ENCODE data around the gene DCDC2B.

The DCDC2B gene

DNA sequence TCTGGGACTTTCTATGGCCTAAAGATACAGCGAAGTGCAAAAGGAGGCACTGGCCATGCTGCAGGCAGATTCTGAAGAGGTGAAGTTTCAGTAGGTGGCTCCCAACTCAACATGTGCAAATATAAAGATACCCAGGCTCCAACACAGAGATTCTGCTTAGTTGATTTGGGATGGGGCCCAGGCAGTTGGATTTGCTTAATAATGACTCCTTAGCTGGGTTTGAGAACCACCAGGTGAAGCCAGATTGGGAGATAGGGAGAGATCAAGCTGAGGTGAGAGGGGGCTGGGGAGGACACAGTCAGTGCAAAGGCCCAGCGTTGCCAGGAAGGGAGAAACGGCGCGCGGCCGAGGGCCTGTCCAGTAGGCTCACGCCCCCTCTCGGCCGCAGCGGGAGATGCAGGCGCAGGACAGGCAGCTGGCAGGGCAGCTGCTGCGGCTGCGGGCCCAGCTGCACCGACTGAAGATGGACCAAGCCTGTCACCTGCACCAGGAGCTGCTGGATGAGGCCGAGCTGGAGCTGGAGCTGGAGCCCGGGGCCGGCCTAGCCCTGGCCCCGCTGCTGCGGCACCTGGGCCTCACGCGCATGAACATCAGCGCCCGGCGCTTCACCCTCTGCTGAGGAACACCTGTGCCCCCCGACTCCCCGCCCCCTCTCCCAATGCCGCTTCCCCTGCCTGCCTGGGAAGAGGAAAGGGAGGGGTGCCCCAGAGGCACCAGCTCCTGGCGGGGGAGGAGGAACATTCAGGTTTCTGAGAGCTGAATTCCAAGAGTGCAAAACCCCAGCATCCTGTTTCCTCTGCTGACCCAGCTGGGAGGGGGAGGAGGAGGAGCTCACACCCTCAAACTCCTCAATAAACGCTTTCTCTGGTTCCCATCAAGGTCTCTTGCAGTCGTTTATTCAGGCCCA is 39.3 kb downstream of the DCDC2B start:
- H3K4me3 ChIP-seq (ENCODE audit: low read depth, low read length), result peak overlapping the region; percentile 21
- TF ChIP-seq CTCF (IDR thresholded peaks at IDR 0.05; ENCODE audit: borderline replicate concordance, insufficient read depth, low read depth, low read length), result peak; percentile 98

DNA sequence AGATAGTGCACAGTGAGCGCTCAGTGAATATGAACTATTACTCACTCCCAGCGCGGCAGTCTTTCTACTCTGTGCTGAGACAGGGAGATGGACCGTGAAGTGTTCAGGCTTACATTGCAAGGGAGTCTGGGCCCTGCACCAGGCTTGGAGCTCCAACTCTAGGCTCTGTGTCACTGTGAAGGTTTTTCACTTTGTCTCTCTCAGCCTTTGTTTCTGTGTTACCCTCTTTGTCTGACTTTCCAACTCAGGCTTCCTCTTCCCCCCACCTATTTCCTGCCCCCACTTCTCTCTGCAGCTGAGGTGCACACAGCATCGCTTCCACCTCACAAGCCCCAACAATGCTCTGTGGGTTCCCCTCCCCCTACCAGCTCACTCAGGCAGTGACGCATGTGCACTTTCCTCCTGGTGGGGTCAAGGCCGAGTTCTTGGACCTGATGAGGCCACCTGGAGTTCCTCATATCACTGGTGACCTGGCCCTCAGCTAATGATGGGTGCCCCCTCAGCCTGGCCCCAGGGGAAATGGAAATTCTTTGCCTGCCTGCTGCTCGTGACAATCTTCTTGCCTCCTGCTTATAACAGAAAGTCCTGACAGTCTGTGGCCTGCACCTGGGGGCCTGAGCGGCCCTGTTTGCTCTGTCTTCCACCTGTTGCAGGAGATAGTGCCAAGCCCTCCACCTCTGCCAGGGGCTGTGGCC is 41.1 kb downstream of the DCDC2B start:
- TF ChIP-seq CTCF (IDR thresholded peaks at IDR 0.05; ENCODE audit: borderline replicate concordance, insufficient read depth, low read depth, low read length), result no peak
- H3K4me3 ChIP-seq (ENCODE audit: low read depth, low read length), result peak overlapping the region; percentile 3

DNA sequence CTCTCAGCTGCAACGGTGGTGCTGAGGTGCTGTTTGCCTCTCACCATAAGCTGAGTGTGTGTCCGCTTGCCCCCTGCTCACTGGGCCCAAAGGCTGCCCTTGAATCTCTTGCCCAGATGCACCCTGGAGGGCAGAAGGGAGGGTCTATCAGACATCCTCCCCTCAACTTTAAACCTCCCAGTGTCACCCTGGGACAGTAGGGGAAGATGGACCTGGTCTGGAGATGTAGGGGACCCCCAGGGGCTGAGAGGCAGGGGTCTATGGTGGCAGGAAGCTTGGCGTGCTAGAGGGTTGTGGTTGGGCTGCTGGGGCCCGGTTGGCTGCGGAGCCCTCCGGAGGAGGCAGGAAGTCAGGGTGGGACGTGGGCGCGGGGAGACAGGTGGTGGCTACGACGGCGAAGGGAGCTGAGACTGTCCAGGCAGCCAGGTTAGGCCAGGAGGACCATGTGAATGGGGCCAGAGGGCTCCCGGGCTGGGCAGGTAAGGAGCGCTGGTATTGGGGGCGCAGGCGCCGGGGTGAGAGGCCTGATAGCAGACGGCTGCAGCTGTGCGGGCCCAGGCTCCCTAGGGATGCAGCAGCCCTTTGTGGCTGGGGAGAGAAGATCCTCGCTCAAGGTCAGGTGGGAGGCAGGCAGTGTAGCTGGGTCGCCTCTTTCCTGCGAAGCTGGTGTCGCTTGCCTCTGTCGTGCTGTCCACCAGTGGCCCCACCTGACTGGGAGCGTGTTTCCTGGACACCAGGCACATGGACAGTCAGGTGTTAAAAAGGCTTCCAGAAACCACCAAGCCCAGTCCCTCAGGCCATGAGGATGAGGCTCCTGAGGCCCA is 42.2 kb downstream of the DCDC2B start, which contains the start of gene LCK:
LCK (plus strand) TSS at position 373 of the 824 bp plus-strand sequence. CDS start 23,065 bp downstream, outside the sequence.
- TF ChIP-seq CTCF (IDR thresholded peaks at IDR 0.05; ENCODE audit: borderline replicate concordance, insufficient read depth, low read depth, low read length), result no peak
- peak within 1 kb of the TSS; percentile 56 for H3K4me3 ChIP-seq (ENCODE audit: low read depth, low read length)

DNA sequence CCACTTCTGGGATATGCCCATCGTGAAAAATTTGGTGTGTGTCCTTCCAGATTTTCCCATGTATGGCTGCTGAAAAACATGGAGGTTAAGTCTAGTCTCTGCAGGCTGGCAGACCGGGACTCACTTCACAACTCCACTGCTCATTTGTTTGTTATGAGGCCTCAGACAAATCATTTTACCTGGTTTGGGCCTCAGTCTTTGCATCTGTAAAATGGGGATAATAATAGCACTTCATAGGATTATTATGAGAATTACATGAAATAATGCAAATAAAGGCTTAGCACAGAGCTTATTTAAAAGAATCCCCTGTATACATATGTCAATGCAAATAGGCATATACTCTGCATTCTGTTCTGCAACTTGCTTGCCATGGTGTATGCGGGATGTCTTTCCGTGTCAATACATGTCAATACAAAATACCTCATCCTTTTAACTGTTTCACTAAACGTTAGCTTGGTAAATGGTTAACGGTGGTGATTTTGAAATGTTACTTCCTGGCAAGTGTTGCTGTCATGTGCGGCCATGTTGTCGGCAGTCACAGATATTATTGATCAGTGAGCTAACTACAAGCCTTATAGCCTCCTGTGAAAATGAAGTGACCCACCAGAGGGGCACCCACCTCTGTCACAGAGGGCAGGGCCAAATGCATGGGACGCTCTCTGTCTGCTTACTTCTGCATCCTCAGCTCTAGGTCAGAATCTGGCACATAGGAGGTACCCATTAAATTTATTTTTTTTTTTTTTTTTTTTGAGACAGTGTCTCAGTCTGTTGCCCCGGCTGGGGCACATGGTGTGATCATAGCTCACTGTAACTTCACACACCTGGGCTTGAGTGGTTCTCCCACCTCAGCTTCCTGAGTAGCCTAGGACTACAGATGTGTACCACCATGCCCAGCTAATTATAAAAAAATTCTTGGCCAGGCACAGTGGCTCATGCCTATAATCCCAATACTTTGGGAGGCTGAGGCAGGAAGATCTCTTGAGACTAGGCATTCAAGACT is 46.5 kb downstream of the DCDC2B start:
- H3K4me3 ChIP-seq (ENCODE audit: low read depth, low read length), result peak overlapping the region; percentile 56
- no peak for TF ChIP-seq CTCF (IDR thresholded peaks at IDR 0.05; ENCODE audit: borderline replicate concordance, insufficient read depth, low read depth, low read length)

- H3K4me3 ChIP-seq (ENCODE audit: low read depth, low read length), result peak overlapping the region; percentile 16
- TF ChIP-seq CTCF (IDR thresholded peaks at IDR 0.05; ENCODE audit: borderline replicate concordance, insufficient read depth, low read depth, low read length), result no peak
These were observed 47.8 kb downstream of the DCDC2B start for GRCh38 chr1:32256473-32257226.

All from GM12875 (cell line).